ENCODE measurements around the gene EHF.

The EHF gene

GRCh38 chr11:34603129-34604001, 17.5 kb upstream of the EHF start:
- DNase-seq (ENCODE audit: low spot score) (no peak), ATAC-seq (ENCODE audit: low read depth) (no peak)
- Histone ChIP-seq H3K36me3 (ENCODE audit: low read depth) (no peaks in the 10 kb centered on the region), H3K9me3 (ENCODE audit: severe bottlenecking) (no peaks in the 10 kb centered on the region), H3K27ac (ENCODE audit: poor library complexity, severe bottlenecking) (peak overlapping the region; percentile 22), H3K4me1 (ENCODE audit: insufficient read depth, poor library complexity, severe bottlenecking) (peaks cover 32% of the 10 kb centered on the region), H3K27me3 (ENCODE audit: insufficient read depth, poor library complexity, severe bottlenecking) (no peaks in the 10 kb centered on the region), H3K4me3 (ENCODE audit: severe bottlenecking) (no peak overlapping the region)
- TF ChIP-seq CTCF (IDR thresholded peaks at IDR 0.05; ENCODE audit: poor library complexity, severe bottlenecking), result no peak

GRCh38 chr11:34604145-34604544, 16.7 kb upstream of the EHF start:
- Histone ChIP-seq H3K4me1 (ENCODE audit: insufficient read depth, poor library complexity, severe bottlenecking) (peaks cover 26% of the 10 kb centered on the region), H3K36me3 (ENCODE audit: low read depth) (no peaks in the 10 kb centered on the region), H3K27me3 (ENCODE audit: insufficient read depth, poor library complexity, severe bottlenecking) (no peaks in the 10 kb centered on the region), H3K4me3 (ENCODE audit: severe bottlenecking) (no peak overlapping the region), H3K27ac (ENCODE audit: poor library complexity, severe bottlenecking) (peak overlapping the region; percentile 22), H3K9me3 (ENCODE audit: severe bottlenecking) (no peaks in the 10 kb centered on the region)
- DNase-seq (ENCODE audit: low spot score), result no peak
- TF ChIP-seq CTCF (IDR thresholded peaks at IDR 0.05; ENCODE audit: poor library complexity, severe bottlenecking), result no peak
- ATAC-seq (ENCODE audit: low read depth), result peak; percentile 19; the same call in 2 of the 3 replicates

- ATAC-seq (ENCODE audit: low read depth) (no peak), DNase-seq (ENCODE audit: low spot score) (no peak)
- Histone ChIP-seq H3K4me1 (ENCODE audit: insufficient read depth, poor library complexity, severe bottlenecking) (peaks cover 20% of the 10 kb centered on the region), H3K4me3 (ENCODE audit: severe bottlenecking) (no peak overlapping the region), H3K9me3 (ENCODE audit: severe bottlenecking) (no peaks in the 10 kb centered on the region), H3K36me3 (ENCODE audit: low read depth) (no peaks in the 10 kb centered on the region), H3K27ac (ENCODE audit: poor library complexity, severe bottlenecking) (peak overlapping the region; percentile 22), H3K27me3 (ENCODE audit: insufficient read depth, poor library complexity, severe bottlenecking) (no peaks in the 10 kb centered on the region)
- TF ChIP-seq CTCF (IDR thresholded peaks at IDR 0.05; ENCODE audit: poor library complexity, severe bottlenecking), result no peak
Measured at GRCh38 chr11:34604911-34605310, 16.0 kb upstream of the EHF start.

- Histone ChIP-seq H3K4me3 (ENCODE audit: severe bottlenecking) (no peak overlapping the region), H3K9me3 (ENCODE audit: severe bottlenecking) (no peaks in the 10 kb centered on the region), H3K4me1 (ENCODE audit: insufficient read depth, poor library complexity, severe bottlenecking) (peaks cover 12% of the 10 kb centered on the region), H3K27me3 (ENCODE audit: insufficient read depth, poor library complexity, severe bottlenecking) (no peaks in the 10 kb centered on the region), H3K27ac (ENCODE audit: poor library complexity, severe bottlenecking) (no peak overlapping the region), H3K36me3 (ENCODE audit: low read depth) (no peaks in the 10 kb centered on the region)
- TF ChIP-seq CTCF (IDR thresholded peaks at IDR 0.05; ENCODE audit: poor library complexity, severe bottlenecking), result no peak
- DNase-seq (ENCODE audit: low spot score), result no peak
- no peak for ATAC-seq (ENCODE audit: low read depth)
Measured at GRCh38 chr11:34605481-34606325, 15.2 kb upstream of the EHF start.
